Measurements from ENCODE around the gene MPHOSPH8.

The MPHOSPH8 gene, protein sequence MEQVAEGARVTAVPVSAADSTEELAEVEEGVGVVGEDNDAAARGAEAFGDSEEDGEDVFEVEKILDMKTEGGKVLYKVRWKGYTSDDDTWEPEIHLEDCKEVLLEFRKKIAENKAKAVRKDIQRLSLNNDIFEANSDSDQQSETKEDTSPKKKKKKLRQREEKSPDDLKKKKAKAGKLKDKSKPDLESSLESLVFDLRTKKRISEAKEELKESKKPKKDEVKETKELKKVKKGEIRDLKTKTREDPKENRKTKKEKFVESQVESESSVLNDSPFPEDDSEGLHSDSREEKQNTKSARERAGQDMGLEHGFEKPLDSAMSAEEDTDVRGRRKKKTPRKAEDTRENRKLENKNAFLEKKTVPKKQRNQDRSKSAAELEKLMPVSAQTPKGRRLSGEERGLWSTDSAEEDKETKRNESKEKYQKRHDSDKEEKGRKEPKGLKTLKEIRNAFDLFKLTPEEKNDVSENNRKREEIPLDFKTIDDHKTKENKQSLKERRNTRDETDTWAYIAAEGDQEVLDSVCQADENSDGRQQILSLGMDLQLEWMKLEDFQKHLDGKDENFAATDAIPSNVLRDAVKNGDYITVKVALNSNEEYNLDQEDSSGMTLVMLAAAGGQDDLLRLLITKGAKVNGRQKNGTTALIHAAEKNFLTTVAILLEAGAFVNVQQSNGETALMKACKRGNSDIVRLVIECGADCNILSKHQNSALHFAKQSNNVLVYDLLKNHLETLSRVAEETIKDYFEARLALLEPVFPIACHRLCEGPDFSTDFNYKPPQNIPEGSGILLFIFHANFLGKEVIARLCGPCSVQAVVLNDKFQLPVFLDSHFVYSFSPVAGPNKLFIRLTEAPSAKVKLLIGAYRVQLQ

DNA sequence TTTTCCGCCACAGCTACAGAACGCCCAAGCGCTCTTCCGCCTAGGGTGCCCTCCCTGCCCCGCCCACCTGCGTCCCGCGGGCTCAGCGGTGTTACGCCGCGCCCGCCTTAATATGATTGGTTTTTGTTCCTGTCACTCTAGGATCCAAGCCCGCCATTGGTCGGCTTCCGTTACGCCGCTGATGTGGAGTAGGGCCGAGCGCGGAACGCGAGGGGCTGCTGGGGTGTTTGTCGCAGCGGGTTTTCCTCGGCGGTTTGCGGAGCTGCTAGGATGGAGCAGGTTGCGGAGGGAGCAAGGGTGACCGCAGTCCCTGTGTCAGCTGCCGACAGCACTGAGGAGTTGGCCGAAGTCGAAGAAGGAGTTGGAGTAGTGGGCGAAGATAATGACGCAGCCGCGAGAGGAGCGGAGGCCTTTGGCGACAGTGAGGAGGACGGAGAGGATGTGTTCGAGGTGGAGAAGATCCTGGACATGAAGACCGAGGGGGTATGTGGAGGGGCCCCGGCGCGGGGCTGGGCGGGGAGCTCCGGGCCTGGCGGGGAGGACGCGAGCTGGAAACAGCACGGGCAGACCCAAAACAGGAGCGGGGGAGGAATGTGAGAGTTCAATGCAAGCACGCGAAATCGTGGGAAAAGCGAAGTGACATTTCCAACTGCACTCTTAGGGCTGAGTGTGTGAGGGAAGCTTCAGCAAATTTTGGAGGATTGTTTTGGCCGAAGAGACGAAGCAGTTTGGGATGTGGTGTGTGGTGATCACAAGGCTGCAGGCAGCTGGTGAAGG lies at the start of gene MPHOSPH8:
TSS of gene MPHOSPH8 (plus strand) at position 181 of the 777 bp plus-strand sequence. CDS start at position 271, 90 bp downstream.
- TF ChIP-seq, protein P1, sequence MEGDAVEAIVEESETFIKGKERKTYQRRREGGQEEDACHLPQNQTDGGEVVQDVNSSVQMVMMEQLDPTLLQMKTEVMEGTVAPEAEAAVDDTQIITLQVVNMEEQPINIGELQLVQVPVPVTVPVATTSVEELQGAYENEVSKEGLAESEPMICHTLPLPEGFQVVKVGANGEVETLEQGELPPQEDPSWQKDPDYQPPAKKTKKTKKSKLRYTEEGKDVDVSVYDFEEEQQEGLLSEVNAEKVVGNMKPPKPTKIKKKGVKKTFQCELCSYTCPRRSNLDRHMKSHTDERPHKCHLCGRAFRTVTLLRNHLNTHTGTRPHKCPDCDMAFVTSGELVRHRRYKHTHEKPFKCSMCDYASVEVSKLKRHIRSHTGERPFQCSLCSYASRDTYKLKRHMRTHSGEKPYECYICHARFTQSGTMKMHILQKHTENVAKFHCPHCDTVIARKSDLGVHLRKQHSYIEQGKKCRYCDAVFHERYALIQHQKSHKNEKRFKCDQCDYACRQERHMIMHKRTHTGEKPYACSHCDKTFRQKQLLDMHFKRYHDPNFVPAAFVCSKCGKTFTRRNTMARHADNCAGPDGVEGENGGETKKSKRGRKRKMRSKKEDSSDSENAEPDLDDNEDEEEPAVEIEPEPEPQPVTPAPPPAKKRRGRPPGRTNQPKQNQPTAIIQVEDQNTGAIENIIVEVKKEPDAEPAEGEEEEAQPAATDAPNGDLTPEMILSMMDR (IDR thresholded peaks at IDR 0.05; ENCODE audit: insufficient read depth, low read depth, low read length, missing control alignments), result no peak
- DNase-seq (ENCODE audit: low read depth), result peak; percentile 99
- H3K4me3 ChIP-seq (ENCODE audit: low read depth, low read length), result peak within 1 kb of the TSS; percentile 91

DNA sequence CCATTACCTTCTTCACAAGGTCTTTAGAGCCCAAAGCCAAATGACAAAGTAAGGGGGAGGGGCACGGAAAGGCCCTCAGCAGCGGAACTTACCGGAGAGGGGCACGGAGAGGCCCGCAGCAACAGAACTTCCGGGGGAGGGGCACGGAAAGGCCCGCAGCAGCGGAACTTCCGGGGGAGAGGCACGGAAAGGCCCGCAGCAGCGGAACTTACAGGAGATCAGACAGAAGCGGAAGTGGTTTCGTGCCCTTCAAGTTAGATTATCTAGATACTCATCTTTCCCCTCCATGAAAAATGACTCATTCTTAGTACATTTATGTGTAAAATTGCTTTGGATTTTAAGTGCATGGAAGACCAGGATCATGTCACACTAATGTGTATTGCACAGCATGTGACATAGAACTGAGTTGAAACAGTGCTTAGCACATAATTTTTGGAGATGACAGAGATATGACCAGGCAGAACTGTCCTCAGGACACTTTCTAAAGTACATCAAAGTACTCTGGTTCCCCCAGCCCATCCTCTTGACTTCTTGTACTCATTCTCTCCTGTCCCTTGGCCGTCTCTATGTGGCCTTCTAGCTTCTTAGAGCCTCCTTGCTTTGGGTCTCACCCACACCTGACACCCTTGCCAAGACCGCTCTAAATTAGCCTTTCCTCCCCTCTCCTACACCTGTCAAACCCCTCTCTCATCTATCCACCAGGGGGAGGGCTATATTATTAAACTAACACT lies 46.4 kb upstream of the MPHOSPH8 start:
- peak overlapping the region; percentile 90 for H3K4me3 ChIP-seq (ENCODE audit: low read depth, low read length)
- TF ChIP-seq, protein P1 (IDR thresholded peaks at IDR 0.05; ENCODE audit: insufficient read depth, low read depth, low read length, missing control alignments), result no peak
- DNase-seq (ENCODE audit: low read depth), result peak; percentile 96

DNA sequence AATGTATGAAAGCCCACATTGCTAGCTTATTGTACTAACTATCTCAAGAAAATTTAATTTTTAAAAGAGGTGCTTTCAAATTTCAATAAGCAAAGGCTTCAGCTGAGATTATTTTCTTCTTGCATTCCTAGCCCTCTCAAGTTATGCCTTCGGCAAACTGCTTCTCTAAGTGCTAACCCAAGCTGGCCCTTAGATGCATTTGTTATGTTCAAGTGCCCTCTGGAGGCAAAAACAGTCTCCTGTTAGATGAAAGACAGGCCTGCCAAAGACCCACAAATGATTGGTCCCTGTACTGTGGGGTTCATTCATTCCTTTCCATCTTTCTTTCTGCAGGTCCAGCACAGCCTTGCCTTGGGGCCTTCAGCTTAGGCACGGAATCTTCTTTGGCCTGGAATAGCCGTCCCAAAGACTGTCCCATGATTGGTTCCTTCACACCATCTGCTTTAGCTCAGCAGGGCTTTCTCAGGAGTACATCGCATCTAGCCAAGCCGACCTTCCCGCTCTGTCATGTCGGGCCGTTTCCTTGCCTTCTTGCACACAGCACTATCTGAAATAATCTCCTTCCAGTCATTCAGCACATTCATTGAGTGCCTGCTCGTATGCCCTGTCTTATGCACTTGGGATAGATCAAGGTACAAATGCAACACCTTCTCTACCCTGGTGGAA lies 45.7 kb upstream of the MPHOSPH8 start:
- TF ChIP-seq, protein P1 (IDR thresholded peaks at IDR 0.05; ENCODE audit: insufficient read depth, low read depth, low read length, missing control alignments), result peak; percentile 51
- DNase-seq (ENCODE audit: low read depth), result peak; percentile 81
- peak overlapping the region; percentile 90 for H3K4me3 ChIP-seq (ENCODE audit: low read depth, low read length)

DNA sequence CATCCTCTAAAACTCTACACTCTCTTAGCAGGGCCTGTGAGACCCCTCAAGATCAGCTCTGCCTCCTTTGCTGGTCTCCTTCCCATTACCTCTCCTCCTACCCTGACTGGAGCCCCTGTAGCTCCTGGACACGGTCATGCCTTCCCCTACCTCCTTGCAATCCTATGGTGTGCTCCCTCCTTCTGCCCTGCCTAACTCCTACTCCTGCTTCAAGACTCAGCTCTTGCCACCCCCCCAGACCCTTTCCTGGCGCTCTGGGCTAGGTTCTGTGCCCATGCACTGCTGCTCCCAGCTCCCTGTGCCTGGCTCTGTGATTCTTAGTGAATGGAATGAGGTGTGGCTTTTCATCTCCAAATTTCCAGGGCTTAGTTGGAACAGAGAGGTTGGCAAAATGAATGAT lies 44.1 kb upstream of the MPHOSPH8 start:
- DNase-seq (ENCODE audit: low read depth), result no peak
- TF ChIP-seq, protein P1 (IDR thresholded peaks at IDR 0.05; ENCODE audit: insufficient read depth, low read depth, low read length, missing control alignments), result no peak
- no peak overlapping the region for H3K4me3 ChIP-seq (ENCODE audit: low read depth, low read length)

DNA sequence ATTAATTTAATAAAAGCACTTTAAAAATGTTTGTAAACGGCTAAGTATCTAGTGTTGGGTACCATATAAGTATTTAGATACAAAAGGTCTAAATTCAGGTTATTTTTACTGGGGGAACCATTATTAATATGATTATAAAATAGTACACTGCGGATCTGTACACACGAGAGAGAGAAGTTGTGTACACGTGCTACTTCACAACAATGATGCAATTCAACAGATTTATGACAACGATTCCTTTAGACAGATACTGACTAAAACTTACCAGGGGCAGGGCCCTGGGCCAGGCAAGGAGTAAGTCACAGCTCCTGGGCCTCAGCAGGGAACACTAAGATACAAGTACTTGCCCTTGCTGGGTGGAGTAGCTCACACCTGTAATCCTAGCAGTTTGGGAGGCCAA lies 43.0 kb upstream of the MPHOSPH8 start:
- H3K4me3 ChIP-seq (ENCODE audit: low read depth, low read length), result no peak overlapping the region
- no peak for DNase-seq (ENCODE audit: low read depth)
- TF ChIP-seq, protein P1 (IDR thresholded peaks at IDR 0.05; ENCODE audit: insufficient read depth, low read depth, low read length, missing control alignments), result no peak

Data from GM12865 (cell line).